ENCODE results near the gene BRIP1.
"Not testable (repeated sequence)": the region's sequence is repeated elsewhere in the genome, so short reads cannot be mapped to it uniquely, and the experiment has no call there.

DNA sequence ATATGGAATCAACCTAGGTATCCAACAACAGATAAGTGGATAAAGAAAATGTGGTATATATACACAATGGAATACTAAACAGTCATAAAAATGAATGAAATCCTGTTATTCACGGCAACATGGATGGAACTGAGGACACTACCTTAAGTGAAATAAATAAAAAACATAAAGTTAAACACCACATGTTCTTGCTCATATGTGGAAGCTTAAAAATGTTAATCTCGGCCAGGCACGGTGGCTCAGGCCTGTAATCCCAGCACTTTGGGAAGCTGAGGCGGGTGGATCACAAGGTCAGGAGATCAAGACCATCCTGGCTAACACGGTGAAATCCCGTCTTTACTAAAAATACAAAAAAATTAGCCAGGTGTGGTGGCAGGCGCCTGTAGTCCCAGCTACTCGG is 144.1 kb downstream of the BRIP1 start:
- TF ChIP-seq, protein P1, sequence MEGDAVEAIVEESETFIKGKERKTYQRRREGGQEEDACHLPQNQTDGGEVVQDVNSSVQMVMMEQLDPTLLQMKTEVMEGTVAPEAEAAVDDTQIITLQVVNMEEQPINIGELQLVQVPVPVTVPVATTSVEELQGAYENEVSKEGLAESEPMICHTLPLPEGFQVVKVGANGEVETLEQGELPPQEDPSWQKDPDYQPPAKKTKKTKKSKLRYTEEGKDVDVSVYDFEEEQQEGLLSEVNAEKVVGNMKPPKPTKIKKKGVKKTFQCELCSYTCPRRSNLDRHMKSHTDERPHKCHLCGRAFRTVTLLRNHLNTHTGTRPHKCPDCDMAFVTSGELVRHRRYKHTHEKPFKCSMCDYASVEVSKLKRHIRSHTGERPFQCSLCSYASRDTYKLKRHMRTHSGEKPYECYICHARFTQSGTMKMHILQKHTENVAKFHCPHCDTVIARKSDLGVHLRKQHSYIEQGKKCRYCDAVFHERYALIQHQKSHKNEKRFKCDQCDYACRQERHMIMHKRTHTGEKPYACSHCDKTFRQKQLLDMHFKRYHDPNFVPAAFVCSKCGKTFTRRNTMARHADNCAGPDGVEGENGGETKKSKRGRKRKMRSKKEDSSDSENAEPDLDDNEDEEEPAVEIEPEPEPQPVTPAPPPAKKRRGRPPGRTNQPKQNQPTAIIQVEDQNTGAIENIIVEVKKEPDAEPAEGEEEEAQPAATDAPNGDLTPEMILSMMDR (IDR thresholded peaks at IDR 0.05), result not testable (repeated sequence)
- not testable (repeated sequence) for TF ChIP-seq POLR2A (IDR thresholded peaks at IDR 0.05)

Measured in uterus (tissue), 2 donors.